GM18517 (cell line): Measurements from ENCODE around the gene ZSCAN12.
"Not testable (repeated sequence)": the region's sequence is repeated elsewhere in the genome, so short reads cannot be mapped to it uniquely, and the experiment has no call there.

Experiments
- ATAC-seq: cut with Tn5 transposase; IDR thresholded peaks from one replicate; pipeline ENCODE4 v1.9.1; 2021; ENCODE audit warnings: mild to moderate bottlenecking, moderate library complexity; ENCODE audit not compliant: unreplicated experiment

ZSCAN12 gene

GRCh38 chr6:28399350-28400121, at the start of gene ZSCAN12:
Gene ZSCAN12, minus strand, starts transcription at chr6:28399747. Its CDS starts 1,342 bp downstream, at chr6:28398405.
- peak; percentile 76 for ATAC-seq

GRCh38 chr6:28449056-28449455, 49.5 kb upstream of the ZSCAN12 start:
- no peak for ATAC-seq

- not testable (repeated sequence) for ATAC-seq
Measured at GRCh38 chr6:28447512-28447906, 48.0 kb upstream of the ZSCAN12 start.

- no peak for ATAC-seq
Measured at GRCh38 chr6:28446818-28447511, 47.4 kb upstream of the ZSCAN12 start.

GRCh38 chr6:28444759-28445158, 45.2 kb upstream of the ZSCAN12 start:
- ATAC-seq = not testable (repeated sequence)

GRCh38 chr6:28443112-28443773, 43.7 kb upstream of the ZSCAN12 start, which contains the start of gene ZSCAN23:
Gene ZSCAN23, minus strand, starts transcription at chr6:28443491. Its CDS starts 7,225 bp downstream, at chr6:28436266.
- ATAC-seq = peak; percentile 95

GRCh38 chr6:28442586-28442985, 43.0 kb upstream of the ZSCAN12 start:
- ATAC-seq = no peak

GRCh38 chr6:28436404-28436803, 36.9 kb upstream of the ZSCAN12 start:
- ATAC-seq = no peak

- ATAC-seq = no peak
Measured at GRCh38 chr6:28433119-28433518, 33.6 kb upstream of the ZSCAN12 start.

GRCh38 chr6:28429781-28430180, 30.2 kb upstream of the ZSCAN12 start:
- ATAC-seq = no peak

- ATAC-seq = no peak
Measured at GRCh38 chr6:28425944-28426541, 26.5 kb upstream of the ZSCAN12 start.

GRCh38 chr6:28424163-28424562, 24.6 kb upstream of the ZSCAN12 start:
- ATAC-seq = no peak

GRCh38 chr6:28423546-28423945, 24.0 kb upstream of the ZSCAN12 start:
- no peak for ATAC-seq

GRCh38 chr6:28413681-28414080, 14.1 kb upstream of the ZSCAN12 start:
- no peak for ATAC-seq

- no peak for ATAC-seq
Measured at GRCh38 chr6:28410767-28411166, 11.2 kb upstream of the ZSCAN12 start.

GRCh38 chr6:28408076-28408802, 8.7 kb upstream of the ZSCAN12 start:
- no peak for ATAC-seq

GRCh38 chr6:28407401-28407800, 7.9 kb upstream of the ZSCAN12 start:
- no peak for ATAC-seq

- not testable (repeated sequence) for ATAC-seq
Measured at GRCh38 chr6:28403923-28404322, 4.4 kb upstream of the ZSCAN12 start.

- ATAC-seq = no peak
Measured at GRCh38 chr6:28402197-28402596, 2.6 kb upstream of the ZSCAN12 start.

- ATAC-seq = no peak
Measured at GRCh38 chr6:28401172-28401571, 1.6 kb upstream of the ZSCAN12 start.

- no peak for ATAC-seq
Measured at GRCh38 chr6:28400122-28400451, 540 bp upstream of the ZSCAN12 start.
